Endothelial cell of umbilical vein (primary cell): ENCODE results near the gene FLVCR2. TPM values are rescaled to one million over a fixed set of nuclear protein-coding genes. Genes with fewer than 3 reads are reported as not detected.

ENCODE experiments used
- BruUV-seq: library from RNA; stranded (reverse); fragments of 400-500 nt; replicated peaks from 2 replicates; lab custom pipeline; 2021; lab: Mats Ljungman, UMichigan
- CTCF ChIA-PET: fragments of 300-600, 350-600 bp; sonication (Branson Sonifier 250); formaldehyde crosslinking; loops from one replicate; lab custom pipeline; 2021; ENCODE audit warnings: antibody characterized with exemption, inconsistent platforms; lab: Charles Lee
- POLR2A ChIA-PET: fragments of 300-600, 350-600 bp; sonication (Branson Sonifier 250); formaldehyde crosslinking; loops from one replicate; lab custom pipeline; 2021; ENCODE audit warnings: antibody characterized with exemption, inconsistent platforms; lab: Charles Lee
- DNase-seq: peaks from one replicate; pipeline ENCODE4 v3.0.0-alpha.2; 2011; ENCODE audit warnings: low read depth, low spot score
- FAIRE-seq: peaks from 2 replicates; lab custom pipeline; 2011; peaks lifted over from hg19 to GRCh38; lab: Jason Lieb, UNC
- H2AFZ ChIP-seq: 2 replicates; pipeline ENCODE4 v1.6.0; 2012; ENCODE audit warnings: low read depth, low read length, control low read depth, inconsistent platforms
- H3K27ac ChIP-seq: 2 replicates; pipeline ENCODE4 v1.5.1; 2011; ENCODE audit warnings: low read depth, mild to moderate bottlenecking, control low read depth, low read length, moderate library complexity; ENCODE audit not compliant: insufficient read depth
- H3K27me3 ChIP-seq, 2 experiments: 2 replicates each; pipeline versions ENCODE4 v1.6.0 to v1.6.1; 2011; ENCODE audit warnings: low read length in 2 of 2, mixed read lengths in 1 of 2; ENCODE audit not compliant: control insufficient read depth in 2 of 2, insufficient read depth in 2 of 2
- H3K36me3 ChIP-seq, 2 experiments: 2 replicates in 1 of 2; 3 replicates in 1 of 2; pipeline ENCODE4 v1.5.1; 2011; ENCODE audit warnings: low read length in 2 of 2, mild to moderate bottlenecking in 1 of 2, moderate library complexity in 1 of 2; ENCODE audit not compliant: control insufficient read depth in 2 of 2, insufficient read depth in 2 of 2; ENCODE audit errors: extremely low read depth in 1 of 2
- H3K4me1 ChIP-seq: 3 replicates; pipeline ENCODE4 v1.5.1; 2011; ENCODE audit warnings: mild to moderate bottlenecking, low read length; ENCODE audit not compliant: control insufficient read depth, insufficient read depth; ENCODE audit errors: extremely low read depth
- H3K4me2 ChIP-seq: 2 replicates; pipeline ENCODE4 v1.6.1; 2011; ENCODE audit warnings: low read length, control low read depth, mixed read lengths; ENCODE audit not compliant: insufficient read depth
- H3K4me3 ChIP-seq, 3 experiments: fragments of 200-600 bp in 1 of 3; sonication (generic), shearing (Covaris generic) in 1 of 3; replicated peaks in 1 of 3; 2 replicates each; pipeline ENCODE4 v1.5.1; 2011 to 2016; ENCODE audit warnings: control low read depth in 3 of 3, low read length in 3 of 3, mild to moderate bottlenecking in 2 of 3, inconsistent platforms in 1 of 3, low read depth in 1 of 3, moderate library complexity in 1 of 3; ENCODE audit not compliant: insufficient read depth in 1 of 3
- H3K79me2 ChIP-seq: 2 replicates; pipeline ENCODE4 v1.6.0; 2012; ENCODE audit warnings: low read length, inconsistent platforms; ENCODE audit not compliant: control insufficient read depth, insufficient read depth
- H3K9ac ChIP-seq: replicated peaks from 2 replicates; pipeline ENCODE3; 2011; ENCODE audit warnings: low read length, control low read depth; ENCODE audit not compliant: insufficient read depth; ENCODE audit errors: extremely low read depth
- H3K9me1 ChIP-seq: replicated peaks from 3 replicates; pipeline ENCODE4 v1.6.0; 2011; ENCODE audit warnings: mild to moderate bottlenecking, low read length; ENCODE audit not compliant: control insufficient read depth, insufficient read depth; ENCODE audit errors: extremely low read depth
- H3K9me3 ChIP-seq: replicated peaks from 2 replicates; pipeline ENCODE4 v1.5.1; 2012; ENCODE audit warnings: low read length, inconsistent platforms; ENCODE audit not compliant: control insufficient read depth, insufficient read depth
- H4K20me1 ChIP-seq: replicated peaks from 2 replicates; pipeline ENCODE3; 2011; ENCODE audit warnings: mild to moderate bottlenecking, low read length; ENCODE audit not compliant: control insufficient read depth, insufficient read depth; ENCODE audit errors: extremely low read depth
- EZH2 ChIP-seq: IDR thresholded peaks from 2 replicates; pipeline ENCODE4 v1.6.1; 2012; ENCODE audit warnings: borderline replicate concordance, low read depth, mild to moderate bottlenecking, moderate library complexity, low read length, inconsistent platforms; ENCODE audit not compliant: severe bottlenecking
- FOS ChIP-seq: IDR thresholded peaks from 2 replicates; pipeline ENCODE4 v1.6.1; 2011; ENCODE audit warnings: mild to moderate bottlenecking, low read length, moderate library complexity, borderline replicate concordance; ENCODE audit not compliant: insufficient read depth
- GATA2 ChIP-seq: IDR thresholded peaks from 2 replicates; pipeline ENCODE4 v1.7.0; 2011; ENCODE audit warnings: low read depth, mild to moderate bottlenecking, moderate library complexity, mixed read lengths, low read length; ENCODE audit not compliant: insufficient read length, insufficient read depth
- JUN ChIP-seq: IDR thresholded peaks from 2 replicates; pipeline ENCODE4 v1.6.1; 2011; ENCODE audit warnings: borderline replicate concordance, low read depth; ENCODE audit not compliant: insufficient read length, insufficient read depth
- MYC ChIP-seq: IDR thresholded peaks from one replicate; pipeline ENCODE4 v1.6.1; 2011; ENCODE audit warnings: mild to moderate bottlenecking, low read depth, low read length
- POLR2A ChIP-seq: IDR thresholded peaks from 2 replicates; pipeline ENCODE4 v1.6.1; 2012; ENCODE audit warnings: low read depth, mild to moderate bottlenecking, control low read depth, low read length
- POLR2AphosphoS5 ChIP-seq: IDR thresholded peaks from 2 replicates; pipeline ENCODE4 v1.6.1; 2012; ENCODE audit warnings: low read depth, mild to moderate bottlenecking, control low read depth, low read length, moderate library complexity; ENCODE audit not compliant: insufficient read depth
- dilution Hi-C: fragments of 300-500 bp; cut with MboI; formaldehyde crosslinking; loops from one replicate; pipeline ENCODE4 v1.15.0; 2019; ENCODE audit warnings: low sequenced_read_pairs; ENCODE audit not compliant: extremely low pct_ligation_motif_present
- intact Hi-C: fragments of 100-400 bp; cut with micrococcal nuclease; formaldehyde crosslinking; loops from one replicate; pipeline ENCODE4 v1.10.0; 2022
- polyA plus RNA-seq, 4 experiments: library from polyadenylated mRNA; depleted of rRNA in 3 of 4; stranded (reverse) in 3 of 4; unstranded in 1 of 4; fragments of >200 nt; gene quantifications; 2 replicates each; pipeline versions ENCODE4 v1.2.1 to v1.2.3, GENCODE V29; 2011 to 2012; ENCODE audit warnings: missing spikeins in 1 of 4
- total RNA-seq: library from RNA; stranded (reverse); gene quantifications from 2 replicates; pipeline ENCODE4 v1.2.3, GENCODE V29; 2021
- TF ChIP-seq, protein P1 (sequence below), 2 donors: IDR thresholded peaks; 1 replicate in 1 of 2; 2 replicates in 1 of 2; pipeline ENCODE4 v1.5.1; 2011; ENCODE audit warnings: low read length in 2 of 2, mild to moderate bottlenecking in 2 of 2, moderate library complexity in 2 of 2, control low read depth in 1 of 2, inconsistent platforms in 1 of 2, low read depth in 1 of 2; ENCODE audit not compliant: insufficient read depth in 1 of 2; ENCODE audit errors: extremely low read depth in 1 of 2
- TF ChIP-seq, protein P2 (sequence below): IDR thresholded peaks from 2 replicates; pipeline ENCODE4 v1.6.1; 2011; ENCODE audit not compliant: insufficient read depth, insufficient read length

The FLVCR2 gene
- total and polyA plus RNA-seq, 2 donors (not counting 3 experiments of a cell fraction or from before 2014, with no cell fraction given), result 1.4 to 4.9 TPM

DNA sequence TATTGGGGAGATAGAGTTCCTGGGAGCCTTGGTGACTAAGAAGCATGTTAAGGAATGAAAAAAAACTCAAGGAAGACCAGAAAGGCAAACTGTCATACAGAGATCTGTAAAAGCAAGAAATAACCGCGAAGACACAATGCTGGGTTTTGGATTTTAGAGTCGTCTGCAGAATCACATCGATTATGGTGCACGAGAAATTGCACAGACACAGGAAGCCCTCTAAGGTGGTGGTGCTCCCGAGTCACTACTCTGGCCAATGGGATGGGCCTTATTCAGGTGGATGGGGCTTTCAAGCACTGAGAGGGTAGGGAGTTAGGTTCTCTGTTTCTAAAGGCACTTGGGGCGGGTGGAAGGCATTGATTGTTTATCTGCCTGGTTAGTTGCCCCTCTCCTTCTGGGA lies 10.3 kb upstream of the FLVCR2 start:
- POLR2A ChIA-PET, result no interaction called here
- intact Hi-C loops, result loop anchor here (10.0 kb wide), 1 partner anchor 433 kb away; no protein-coding TSS in a partner anchor

More for the DNA sequence above, 10.3 kb upstream of the FLVCR2 start:
- H3K79me2 ChIP-seq, result no peaks in the 10 kb centered on the region
- no peaks in the 10 kb centered on the region for H3K4me1 ChIP-seq
- no peak overlapping the region for H3K4me3 ChIP-seq
- no peak for TF ChIP-seq MYC
- TF ChIP-seq, protein P1, sequence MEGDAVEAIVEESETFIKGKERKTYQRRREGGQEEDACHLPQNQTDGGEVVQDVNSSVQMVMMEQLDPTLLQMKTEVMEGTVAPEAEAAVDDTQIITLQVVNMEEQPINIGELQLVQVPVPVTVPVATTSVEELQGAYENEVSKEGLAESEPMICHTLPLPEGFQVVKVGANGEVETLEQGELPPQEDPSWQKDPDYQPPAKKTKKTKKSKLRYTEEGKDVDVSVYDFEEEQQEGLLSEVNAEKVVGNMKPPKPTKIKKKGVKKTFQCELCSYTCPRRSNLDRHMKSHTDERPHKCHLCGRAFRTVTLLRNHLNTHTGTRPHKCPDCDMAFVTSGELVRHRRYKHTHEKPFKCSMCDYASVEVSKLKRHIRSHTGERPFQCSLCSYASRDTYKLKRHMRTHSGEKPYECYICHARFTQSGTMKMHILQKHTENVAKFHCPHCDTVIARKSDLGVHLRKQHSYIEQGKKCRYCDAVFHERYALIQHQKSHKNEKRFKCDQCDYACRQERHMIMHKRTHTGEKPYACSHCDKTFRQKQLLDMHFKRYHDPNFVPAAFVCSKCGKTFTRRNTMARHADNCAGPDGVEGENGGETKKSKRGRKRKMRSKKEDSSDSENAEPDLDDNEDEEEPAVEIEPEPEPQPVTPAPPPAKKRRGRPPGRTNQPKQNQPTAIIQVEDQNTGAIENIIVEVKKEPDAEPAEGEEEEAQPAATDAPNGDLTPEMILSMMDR (IDR thresholded peaks at IDR 0.05; ENCODE audit: extremely low read depth in 1 of 2, insufficient read depth in 1 of 2, low read depth in 1 of 2, low read length in 2 of 2), result no peak
- no peak for TF ChIP-seq JUN
- TF ChIP-seq EZH2, result no peak
- TF ChIP-seq POLR2A, result no peak
- TF ChIP-seq FOS, result no peak
- no peak for TF ChIP-seq GATA2
- TF ChIP-seq, protein P2, sequence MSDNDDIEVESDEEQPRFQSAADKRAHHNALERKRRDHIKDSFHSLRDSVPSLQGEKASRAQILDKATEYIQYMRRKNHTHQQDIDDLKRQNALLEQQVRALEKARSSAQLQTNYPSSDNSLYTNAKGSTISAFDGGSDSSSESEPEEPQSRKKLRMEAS, result no peak
- no peak for TF ChIP-seq POLR2AphosphoS5
- no peak overlapping the region for H3K9ac ChIP-seq
- CTCF ChIA-PET, result interaction anchor here (0.9 kb wide), 1 partner anchor 86 kb away, joined by 3 read pairs; no protein-coding TSS in a partner anchor
- no peaks in the 10 kb centered on the region for H3K36me3 ChIP-seq
- dilution Hi-C loops, result no loop called here
- no peaks in the 10 kb centered on the region for H3K9me1 ChIP-seq
- no peak for FAIRE-seq
- no peak overlapping the region for H3K4me2 ChIP-seq
- no peak overlapping the region for H2AFZ ChIP-seq
- no peak for DNase-seq
- peaks cover 0 to 4% of the 10 kb centered on the region in 2 experiments for H3K27me3 ChIP-seq
- no peak overlapping the region for H3K27ac ChIP-seq
- no peaks in the 10 kb centered on the region for H4K20me1 ChIP-seq
- no TSS peak for BruUV-seq
- no peaks in the 10 kb centered on the region for H3K9me3 ChIP-seq
